Effector memory CD4-positive, alpha-beta T cell (primary cell): ENCODE measurements around the gene FHAD1.

Experiments used
- DNase-seq, 3 donors: peaks; one replicate each; pipeline ENCODE4 v3.0.0-alpha.2; 2020
- H3K27ac ChIP-seq: 2 replicates; pipeline ENCODE4 v1.7.0; 2013; ENCODE audit warnings: mild to moderate bottlenecking, low read length, moderate library complexity; ENCODE audit not compliant: insufficient read depth, poor library complexity, severe bottlenecking
- H3K27me3 ChIP-seq: replicated peaks from 2 replicates; pipeline ENCODE4 v1.7.0; 2013; ENCODE audit warnings: mild to moderate bottlenecking, low read length; ENCODE audit not compliant: insufficient read depth, control insufficient read depth, poor library complexity, severe bottlenecking
- H3K36me3 ChIP-seq: 2 replicates; pipeline ENCODE4 v1.7.0; 2013; ENCODE audit warnings: mild to moderate bottlenecking, low read length, moderate library complexity; ENCODE audit not compliant: control insufficient read depth, insufficient read depth
- H3K4me1 ChIP-seq: 2 replicates; pipeline ENCODE4 v1.7.0; 2013; ENCODE audit warnings: low read length, mild to moderate bottlenecking; ENCODE audit not compliant: control insufficient read depth, insufficient read depth, poor library complexity, severe bottlenecking
- H3K4me3 ChIP-seq: 2 replicates; pipeline ENCODE4 v1.7.0; 2013; ENCODE audit warnings: low read length, low read depth, mild to moderate bottlenecking; ENCODE audit not compliant: insufficient read depth, poor library complexity, severe bottlenecking
- H3K9me3 ChIP-seq: 2 replicates; pipeline ENCODE4 v1.7.0; 2013; ENCODE audit warnings: mild to moderate bottlenecking, low read length, moderate library complexity; ENCODE audit not compliant: control insufficient read depth

FHAD1 gene

DNA sequence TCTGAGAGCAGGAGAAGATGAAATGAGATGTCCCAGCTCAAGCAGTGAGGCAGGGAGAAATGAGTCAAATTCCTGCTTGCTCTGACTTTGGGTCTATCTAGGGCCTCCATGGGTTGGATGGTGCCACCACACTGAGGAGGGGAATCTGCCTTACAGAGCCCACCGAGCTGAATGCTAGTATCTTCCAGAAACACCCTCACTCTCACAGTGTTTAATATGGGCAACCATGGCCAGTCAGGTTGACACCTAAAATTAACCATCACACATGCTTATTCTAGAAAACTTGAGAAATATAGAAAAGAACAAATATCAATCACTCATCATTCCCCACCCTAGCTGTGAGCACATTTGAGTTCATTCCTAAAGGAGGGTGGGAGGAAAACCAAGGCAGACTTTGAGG lies 29.4 kb upstream of the FHAD1 start:
- Histone ChIP-seq H3K9me3 (no peaks in the 10 kb centered on the region), H3K4me1 (no peaks in the 10 kb centered on the region), H3K27me3 (peaks cover 12% of the 10 kb centered on the region), H3K36me3 (no peaks in the 10 kb centered on the region), H3K4me3 (no peak overlapping the region), H3K27ac (no peak overlapping the region)
- no peak for DNase-seq

DNA sequence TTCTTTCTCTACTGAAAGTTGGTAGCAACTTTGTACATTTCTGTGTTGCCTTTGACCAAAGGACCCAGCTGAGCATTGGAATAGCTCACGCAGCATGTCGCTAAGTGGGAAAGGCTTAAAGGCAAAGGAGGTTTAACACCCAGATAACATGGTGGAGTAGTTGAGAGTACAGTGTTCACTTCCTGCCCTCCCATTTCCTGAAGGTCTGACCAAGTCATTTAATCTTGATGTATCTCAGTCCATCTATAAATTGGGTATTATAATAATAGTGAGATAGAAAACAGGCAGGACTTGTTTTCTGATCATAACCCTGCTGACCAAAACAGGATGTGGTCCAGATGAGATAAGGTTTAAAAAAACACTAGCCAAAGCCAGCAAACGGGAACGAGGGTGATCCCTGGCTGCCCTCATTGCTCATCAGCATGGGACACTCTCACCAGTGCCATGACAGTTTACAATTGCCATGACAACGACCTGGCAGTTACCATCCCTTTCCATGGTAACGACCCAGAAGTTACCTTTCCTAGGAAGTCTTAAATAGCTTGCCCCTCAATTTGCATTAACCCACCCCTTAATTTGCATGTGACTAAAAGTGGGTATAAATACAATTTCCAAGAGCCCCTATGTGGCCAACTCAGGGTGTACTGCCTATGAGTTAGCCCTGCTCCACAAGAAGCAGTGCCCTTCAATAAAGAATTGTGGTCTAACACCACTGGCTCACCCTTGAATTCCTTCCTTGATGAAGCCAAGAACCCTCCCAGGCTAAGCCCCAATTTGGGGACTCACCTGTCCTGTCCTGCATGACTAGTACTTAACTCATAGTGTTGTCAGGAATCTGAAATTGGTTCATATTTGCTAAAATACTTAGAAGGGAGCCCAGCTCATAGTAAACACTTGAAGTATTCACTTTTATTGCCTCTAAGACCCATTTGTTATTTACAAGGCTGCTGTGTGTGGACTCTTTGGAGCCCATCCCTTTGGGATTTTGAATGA lies 28.4 kb upstream of the FHAD1 start:
- H3K4me1 ChIP-seq: no peaks in the 10 kb centered on the region
- H3K9me3 ChIP-seq: no peaks in the 10 kb centered on the region
- H3K27ac ChIP-seq: no peak overlapping the region
- DNase-seq: no peak
- no peak overlapping the region for H3K4me3 ChIP-seq
- no peaks in the 10 kb centered on the region for H3K36me3 ChIP-seq
- H3K27me3 ChIP-seq: peaks cover 12% of the 10 kb centered on the region

DNA sequence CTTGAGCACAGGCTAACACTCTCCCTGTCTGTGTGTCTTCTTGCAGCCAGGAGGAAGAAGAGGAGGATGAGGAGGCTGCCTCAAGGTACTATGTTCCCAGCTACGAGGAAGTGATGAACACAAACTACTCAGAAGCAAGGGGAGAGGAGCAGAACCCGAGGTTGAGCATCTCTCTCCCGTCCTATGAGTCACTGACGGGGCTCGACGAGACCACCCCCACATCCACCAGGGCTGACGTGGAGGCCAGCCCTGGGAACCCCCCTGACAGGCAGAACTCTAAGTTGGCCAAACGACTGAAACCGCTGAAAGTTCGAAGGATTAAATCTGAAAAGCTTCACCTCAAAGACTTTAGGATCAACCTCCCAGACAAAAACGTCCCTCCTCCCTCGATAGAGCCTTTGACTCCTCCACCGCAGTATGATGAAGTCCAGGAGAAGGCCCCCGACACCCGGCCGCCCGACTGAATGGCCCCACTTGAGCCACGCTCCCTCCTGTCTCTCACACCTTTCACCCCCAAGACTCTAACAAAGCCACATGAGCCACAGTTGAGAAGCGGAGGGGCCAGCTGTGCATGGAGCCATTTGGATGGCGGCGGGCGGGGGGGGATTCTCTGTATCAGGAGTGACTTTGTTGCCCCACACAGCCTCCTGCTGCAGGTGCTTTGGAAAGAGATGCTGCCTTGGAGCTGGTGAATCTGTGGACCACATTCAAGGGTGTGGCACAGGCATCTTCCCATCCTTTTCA lies 27.6 kb upstream of the FHAD1 start:
- H3K27me3 ChIP-seq: peaks cover 12% of the 10 kb centered on the region
- H3K4me1 ChIP-seq: no peaks in the 10 kb centered on the region
- H3K9me3 ChIP-seq: no peaks in the 10 kb centered on the region
- H3K27ac ChIP-seq: no peak overlapping the region
- no peaks in the 10 kb centered on the region for H3K36me3 ChIP-seq
- H3K4me3 ChIP-seq: no peak overlapping the region
- no peak for DNase-seq

DNA sequence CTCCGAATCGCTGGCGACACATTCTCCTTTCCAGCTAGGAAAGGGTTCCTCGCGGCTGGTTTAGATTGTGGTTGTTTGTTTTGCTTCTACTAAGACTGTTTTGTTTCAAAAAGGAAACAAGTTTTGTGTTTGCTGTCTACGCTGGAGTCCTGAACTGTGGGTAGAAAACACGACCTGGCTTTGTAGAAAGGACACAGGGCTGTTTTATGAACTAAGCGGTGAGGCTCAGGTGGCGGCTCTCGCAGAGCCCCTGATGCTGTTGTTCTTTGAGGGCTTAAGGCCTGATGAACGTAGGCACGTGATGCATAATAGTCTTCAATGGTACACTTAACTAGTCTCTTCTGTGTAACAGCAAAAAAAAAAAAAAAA lies 27.0 kb upstream of the FHAD1 start:
- H3K4me1 ChIP-seq: no peaks in the 10 kb centered on the region
- H3K4me3 ChIP-seq: no peak overlapping the region
- peaks cover 12% of the 10 kb centered on the region for H3K27me3 ChIP-seq
- DNase-seq: no peak
- H3K9me3 ChIP-seq: no peaks in the 10 kb centered on the region
- H3K27ac ChIP-seq: no peak overlapping the region
- no peaks in the 10 kb centered on the region for H3K36me3 ChIP-seq

DNA sequence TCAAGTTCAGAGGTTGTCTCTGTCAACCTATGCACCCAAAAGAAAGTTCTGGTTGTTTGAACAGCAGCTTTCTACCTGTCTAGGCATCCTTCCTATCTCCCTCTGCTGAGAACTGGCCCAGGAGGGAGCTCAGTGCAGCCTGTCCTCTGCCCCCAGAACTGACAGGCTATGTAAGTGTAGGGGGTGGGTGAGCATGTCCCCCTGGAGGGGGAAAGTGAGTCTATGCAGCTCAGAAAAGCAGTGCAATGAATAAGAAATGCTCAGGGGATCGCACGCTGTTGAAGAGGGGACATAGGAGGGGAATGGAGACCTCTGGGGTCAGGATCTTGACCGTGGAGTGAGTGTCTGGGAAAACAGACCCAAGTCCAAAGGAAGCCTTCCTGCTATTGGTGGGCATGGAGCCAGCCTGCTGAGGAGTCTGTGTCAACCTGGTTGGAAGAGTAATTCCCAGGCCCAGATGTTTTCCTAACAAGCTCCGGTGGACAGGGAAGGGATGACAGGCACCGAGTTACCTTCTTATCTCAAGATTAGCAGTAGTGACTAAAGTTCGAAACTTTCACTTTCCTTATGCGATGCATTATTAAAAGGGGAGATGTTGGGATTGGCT lies 26.1 kb upstream of the FHAD1 start:
- no peak for DNase-seq
- Histone ChIP-seq H3K4me1 (no peaks in the 10 kb centered on the region), H3K27me3 (peaks cover 12% of the 10 kb centered on the region), H3K36me3 (no peaks in the 10 kb centered on the region), H3K9me3 (no peaks in the 10 kb centered on the region), H3K27ac (no peak overlapping the region), H3K4me3 (no peak overlapping the region)

- Histone ChIP-seq H3K27me3 (peaks cover 12% of the 10 kb centered on the region), H3K4me1 (no peaks in the 10 kb centered on the region), H3K36me3 (no peaks in the 10 kb centered on the region), H3K27ac (no peak overlapping the region), H3K9me3 (no peaks in the 10 kb centered on the region), H3K4me3 (no peak overlapping the region)
- DNase-seq: no peak
These were observed 24.2 kb upstream of the FHAD1 start for GRCh38 chr1:15222653-15223303.

- no peak overlapping the region for H3K4me3 ChIP-seq
- DNase-seq: no peak
These were observed 22.7 kb upstream of the FHAD1 start for GRCh38 chr1:15224259-15224869.

DNA sequence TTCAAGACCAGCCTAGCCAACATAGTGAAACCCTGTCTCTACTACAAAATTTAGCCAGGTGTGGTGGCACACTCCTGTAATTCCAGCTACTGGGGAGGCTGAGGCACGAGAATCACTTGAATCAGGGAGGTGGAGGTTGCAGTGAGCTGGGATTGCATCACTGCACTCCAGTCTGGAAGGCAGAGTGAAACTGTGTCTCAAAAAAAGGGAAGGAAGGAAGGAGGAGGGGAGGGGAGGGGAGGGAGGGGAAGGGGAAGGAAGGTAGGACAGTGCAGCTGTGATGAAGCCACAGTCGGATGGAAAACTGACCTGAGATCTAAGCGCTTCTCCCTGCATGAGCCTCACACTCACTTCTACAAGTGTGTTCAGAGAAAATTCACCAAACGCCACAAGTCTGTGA lies 22.0 kb upstream of the FHAD1 start:
- DNase-seq: no peak
- Histone ChIP-seq H3K4me3 (no peak overlapping the region), H3K4me1 (no peaks in the 10 kb centered on the region), H3K27ac (no peak overlapping the region), H3K36me3 (no peaks in the 10 kb centered on the region), H3K9me3 (no peaks in the 10 kb centered on the region), H3K27me3 (peaks cover 12% of the 10 kb centered on the region)

More at GRCh38 chr1:15224259-15224869, 22.7 kb upstream of the FHAD1 start:
- H3K27me3 ChIP-seq: peaks cover 12% of the 10 kb centered on the region
- H3K36me3 ChIP-seq: no peaks in the 10 kb centered on the region
- H3K4me1 ChIP-seq: no peaks in the 10 kb centered on the region
- no peaks in the 10 kb centered on the region for H3K9me3 ChIP-seq
- no peak overlapping the region for H3K27ac ChIP-seq

DNA sequence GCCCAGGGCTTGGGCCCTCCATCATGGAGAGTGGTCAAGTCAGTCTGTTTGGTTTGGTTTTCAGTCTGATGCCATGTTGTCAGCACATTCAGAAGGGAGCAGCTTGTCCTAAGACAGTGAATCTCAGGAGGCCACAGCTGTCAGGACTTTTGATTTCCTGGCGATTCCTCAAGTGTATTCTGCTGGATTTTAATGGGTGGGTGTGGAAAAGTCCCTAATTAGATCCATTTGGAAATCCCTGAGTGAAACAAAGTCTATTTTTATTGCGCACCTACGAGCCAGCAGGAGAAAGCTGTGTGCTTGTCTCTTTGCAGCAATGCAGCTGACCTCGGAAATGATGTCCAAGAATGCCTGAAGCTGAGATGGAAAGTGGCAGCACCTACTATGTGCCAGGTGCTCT lies 21.6 kb upstream of the FHAD1 start:
- Histone ChIP-seq H3K9me3 (no peaks in the 10 kb centered on the region), H3K27ac (no peak overlapping the region), H3K27me3 (peaks cover 12% of the 10 kb centered on the region), H3K36me3 (no peaks in the 10 kb centered on the region), H3K4me1 (no peaks in the 10 kb centered on the region), H3K4me3 (no peak overlapping the region)
- DNase-seq: no peak
